HepG2 (cell line): ENCODE data around the gene RASD1. TPM values are rescaled to one million over a fixed set of nuclear protein-coding genes. Genes with fewer than 3 reads are reported as not detected.

ENCODE experiments used
- ATAC-seq: fragments of 200-7000 bp; cut with Tn5 transposase; 3 replicates; pipeline ENCODE4 v1.9.1; 2020; ENCODE audit warnings: mild to moderate bottlenecking, moderate library complexity
- BruUV-seq: library from RNA; stranded (reverse); fragments of 400-500 nt; replicated peaks from 2 replicates; lab custom pipeline; 2021; lab: Mats Ljungman, UMichigan
- CTCF ChIA-PET: fragments of 300-600 bp; formaldehyde crosslinking; extraction: SDS; loops from one replicate; lab custom pipeline; 2021; ENCODE audit warnings: low total read pairs, inconsistent platforms, low intra/inter-chr PET ratio; lab: Yijun Ruan, JAX
- POLR2A ChIA-PET: fragments of 350-600 bp; sonication (Branson Sonifier 250); formaldehyde crosslinking; loops from one replicate; lab custom pipeline; 2020; ENCODE audit warnings: antibody characterized with exemption, inconsistent platforms; lab: Yijun Ruan, JAX
- DNase-seq: peaks from one replicate; pipeline ENCODE4 v3.0.0-alpha.2; 2015; ENCODE audit warnings: low spot score
- FAIRE-seq: peaks from 3 replicates; lab custom pipeline; 2011; peaks lifted over from hg19 to GRCh38; lab: Jason Lieb, UNC
- H2AFZ ChIP-seq: one replicate; pipeline ENCODE4 v1.6.1; 2011; ENCODE audit warnings: low read length, inconsistent platforms
- H3K27ac ChIP-seq: fragments of 300-600 bp; 3 replicates; pipeline ENCODE4 v1.8.0; 2011; ENCODE audit warnings: mixed run types, mild to moderate bottlenecking, mixed read lengths, low read length, inconsistent platforms; ENCODE audit not compliant: insufficient read depth; ENCODE audit errors: extremely low read length
- H3K27me3 ChIP-seq, 2 experiments: fragments of 200-600 bp in 1 of 2; 2 replicates in 1 of 2; 3 replicates in 1 of 2; pipeline versions ENCODE4 v1.6.0 to v1.8.0; 2011; ENCODE audit warnings: low read length in 2 of 2, mild to moderate bottlenecking in 2 of 2, moderate library complexity in 2 of 2, inconsistent platforms in 1 of 2; ENCODE audit not compliant: insufficient read depth in 2 of 2, control insufficient read depth in 1 of 2
- H3K36me3 ChIP-seq, 2 experiments: fragments of 200-600 bp in 1 of 2; replicated peaks in 1 of 2; 2 replicates in 1 of 2; 3 replicates in 1 of 2; pipeline versions ENCODE4 v1.5.1 to v1.8.0; 2011; ENCODE audit warnings: low read length in 2 of 2, inconsistent platforms in 1 of 2; ENCODE audit not compliant: insufficient read depth in 2 of 2, control insufficient read depth in 1 of 2
- H3K4me1 ChIP-seq: 2 replicates; pipeline ENCODE4 v1.5.1; 2012; ENCODE audit warnings: low read length, inconsistent platforms; ENCODE audit not compliant: insufficient read depth
- H3K4me2 ChIP-seq: 2 replicates; pipeline ENCODE4 v1.6.0; 2011; ENCODE audit warnings: low read depth, low read length, inconsistent platforms
- H3K4me3 ChIP-seq, 3 experiments: fragments of 200-600 bp in 1 of 3; sonication (generic), shearing (Covaris generic) in 1 of 3; replicated peaks in 1 of 3; 2 replicates each; pipeline ENCODE4 v1.5.1; 2011 to 2016; ENCODE audit warnings: low read length in 3 of 3, inconsistent platforms in 2 of 3, low read depth in 2 of 3, mild to moderate bottlenecking in 2 of 3, control low read depth in 1 of 3, mixed read lengths in 1 of 3; ENCODE audit not compliant: insufficient read depth in 1 of 3
- H3K79me2 ChIP-seq: one replicate; pipeline ENCODE4 v1.6.1; 2011; ENCODE audit warnings: low read length, inconsistent platforms; ENCODE audit not compliant: insufficient read depth
- H3K9ac ChIP-seq: 2 replicates; pipeline ENCODE4 v1.6.0; 2011; ENCODE audit warnings: mild to moderate bottlenecking, low read depth, low read length, inconsistent platforms; ENCODE audit not compliant: insufficient read depth
- H3K9me3 ChIP-seq: 2 replicates; pipeline ENCODE4 v1.5.1; 2012; ENCODE audit warnings: mild to moderate bottlenecking, low read length
- H4K20me1 ChIP-seq: 2 replicates; pipeline ENCODE4 v1.6.0; 2011; ENCODE audit warnings: inconsistent platforms, mild to moderate bottlenecking, low read length, moderate library complexity; ENCODE audit not compliant: insufficient read depth
- CAMTA2 ChIP-seq: sonication (generic); formaldehyde crosslinking; IDR thresholded peaks from 2 replicates; pipeline ENCODE4 v1.4.0; 2020; ENCODE audit warnings: mild to moderate bottlenecking, missing genetic modification reagents, borderline replicate concordance
- KLF12 ChIP-seq: sonication (generic); formaldehyde crosslinking; IDR thresholded peaks from 2 replicates; pipeline ENCODE4 v1.4.0; 2020; ENCODE audit warnings: missing genetic modification reagents, borderline replicate concordance
- MTA3 ChIP-seq: sonication (generic); formaldehyde crosslinking; IDR thresholded peaks from 2 replicates; pipeline ENCODE4 v1.4.0; 2020; ENCODE audit warnings: missing genetic modification reagents
- PAWR ChIP-seq: sonication (generic); formaldehyde crosslinking; IDR thresholded peaks from 2 replicates; pipeline ENCODE4 v1.4.0; 2020; ENCODE audit warnings: missing genetic modification reagents, mild to moderate bottlenecking, borderline replicate concordance
- PTBP1 ChIP-seq: fragments of 200-400 bp; formaldehyde crosslinking; IDR thresholded peaks from 2 replicates; pipeline ENCODE4 v1.6.1; 2018; ENCODE audit warnings: low read length, low read depth; ENCODE audit not compliant: poor library complexity, severe bottlenecking
- SCMH1 ChIP-seq: sonication (generic); formaldehyde crosslinking; IDR thresholded peaks from 2 replicates; pipeline ENCODE4 v1.9.0; 2021; ENCODE audit warnings: missing genetic modification reagents, mild to moderate bottlenecking, borderline replicate concordance
- TARDBP ChIP-seq: sonication (generic); formaldehyde crosslinking; IDR thresholded peaks from 2 replicates; pipeline ENCODE4 v1.8.0; 2022; ENCODE audit warnings: mild to moderate bottlenecking, missing genetic modification reagents
- ZEB1 ChIP-seq: IDR thresholded peaks from 2 replicates; pipeline ENCODE4 v1.6.1; 2012; ENCODE audit warnings: mild to moderate bottlenecking, low read depth, inconsistent platforms; ENCODE audit not compliant: insufficient replicate concordance
- ZNF232 ChIP-seq: sonication (generic); formaldehyde crosslinking; IDR thresholded peaks from 2 replicates; pipeline ENCODE4 v1.4.0; 2020; ENCODE audit warnings: missing genetic modification reagents, borderline replicate concordance
- ZNF44 ChIP-seq: sonication (generic); formaldehyde crosslinking; IDR thresholded peaks from 2 replicates; pipeline ENCODE4 v1.5.1; 2020; ENCODE audit warnings: mild to moderate bottlenecking, missing genetic modification reagents
- ZNF546 ChIP-seq: sonication (generic); formaldehyde crosslinking; conservative IDR thresholded peaks from 2 replicates; pipeline ENCODE4 v1.8.1; 2023; ENCODE audit warnings: mild to moderate bottlenecking, missing genetic modification reagents
- ZNF562 ChIP-seq: sonication (generic); formaldehyde crosslinking; IDR thresholded peaks from 2 replicates; pipeline ENCODE4 v1.8.0; 2022; ENCODE audit warnings: missing genetic modification reagents, borderline replicate concordance
- WGBS: methylation state at CpG from one replicate; pipeline ENCODE4 v1.1.6; 2017; ENCODE audit warnings: low lambda C conversion rate; 5-methylcytosine and 5-hydroxymethylcytosine counted together
- in situ Hi-C: cut with HindIII; loops from 2 replicates; pipeline ENCODE4 v1.10.0; 2017; ENCODE audit warnings: low pct_unique_long_range_greater_than_20kb; ENCODE audit not compliant: extremely low pct_ligation_motif_present
- intact Hi-C: fragments of 100-400 bp; cut with micrococcal nuclease; formaldehyde crosslinking; loops from one replicate; pipeline ENCODE4 v1.10.0; 2022; ENCODE audit not compliant: unreplicated experiment
- polyA plus RNA-seq, 8 experiments: library from polyadenylated mRNA; depleted of rRNA in 3 of 8; stranded (reverse) in 7 of 8; unstranded in 1 of 8; fragments of >200 nt; fragmentation: Illumina TruSeq in 4 of 8; extraction: Trizol in 4 of 8; gene quantifications; 2 replicates each; pipeline versions ENCODE4 v1.2.1 to v1.2.3, GENCODE V29; 2011 to 2016; ENCODE audit warnings: low read depth in 4 of 8, missing spikeins in 1 of 8, mixed read lengths in 1 of 8; ENCODE audit not compliant: insufficient read depth in 1 of 8
- total RNA-seq, 5 experiments: library from RNA; depleted of rRNA; stranded (reverse); fragments of >200 nt; fragmentation: Illumina TruSeq; extraction: Trizol; gene quantifications; 2 replicates each; pipeline ENCODE4 v1.2.3, GENCODE V29; 2016; ENCODE audit warnings: low read depth in 1 of 5
- TF ChIP-seq, protein P1 (sequence below): sonication (generic); formaldehyde crosslinking; IDR thresholded peaks from 2 replicates; pipeline ENCODE4 v1.9.0; 2021; ENCODE audit warnings: missing genetic modification reagents, borderline replicate concordance
- TF ChIP-seq, protein P2 (sequence below): sonication (generic); formaldehyde crosslinking; IDR thresholded peaks from 2 replicates; pipeline ENCODE4 v1.4.0; 2020; ENCODE audit warnings: missing genetic modification reagents, mild to moderate bottlenecking, borderline replicate concordance

Gene RASD1
- total and polyA plus RNA-seq, 2 of the 13 experiments (the other 11 are each of a cell fraction or from before 2014, with no cell fraction given): 1.6 to 4.2 TPM

DNA sequence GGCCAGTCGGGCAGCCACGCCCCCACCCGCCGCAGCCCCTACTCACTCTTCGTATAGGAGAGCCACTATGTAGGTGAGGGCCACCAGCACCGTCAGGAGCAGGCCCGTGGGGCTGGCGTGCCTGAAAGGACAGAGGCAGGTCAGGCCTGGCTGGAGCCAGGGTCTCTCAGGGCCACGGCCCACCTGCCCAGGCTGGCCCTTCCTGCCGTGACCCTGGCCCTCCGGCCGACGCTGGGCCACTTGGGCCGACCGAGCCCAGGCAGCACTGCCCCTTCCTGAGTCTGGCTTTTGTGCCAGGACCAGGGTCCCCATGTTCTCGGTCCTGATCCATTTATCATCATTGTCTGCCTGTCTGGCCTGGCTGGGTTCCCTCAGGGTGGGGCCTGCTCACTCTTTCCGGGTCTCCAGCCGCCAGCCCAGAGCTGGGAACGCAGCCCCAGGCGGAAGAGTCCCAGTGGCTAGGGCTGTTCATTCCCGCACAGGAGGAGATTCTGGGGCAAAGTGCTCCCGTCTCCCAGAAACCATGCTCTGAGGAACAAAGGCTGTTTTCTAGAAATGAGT, 10.1 kb upstream of the RASD1 start:
- Histone ChIP-seq H2AFZ (no peak overlapping the region), H3K27ac (no peak overlapping the region), H3K9ac (no peak overlapping the region), H3K4me2 (no peak overlapping the region), H3K4me1 (no peaks in the 10 kb centered on the region), H3K36me3 (no peaks in the 10 kb centered on the region), H3K4me3 (no peak overlapping the region), H3K79me2 (no peaks in the 10 kb centered on the region), H3K27me3 (peaks cover 0 to 14% of the 10 kb centered on the region in 2 experiments; a peak in 2 of 5 replicates), H3K9me3 (no peaks in the 10 kb centered on the region), H4K20me1 (no peaks in the 10 kb centered on the region)
- in situ Hi-C loops: loop anchor here (5.0 to 10.0 kb wide), 2 partner anchors 61 to 139 kb away; no protein-coding TSS in a partner anchor
- POLR2A ChIA-PET: interaction anchor here (1.0 kb wide), 1 partner anchor 32 kb away, joined by 3 read pairs; no protein-coding TSS in a partner anchor
- ATAC-seq: no peak
- BruUV-seq: no TSS peak
- CTCF ChIA-PET: no interaction called here
- no peak for DNase-seq
- WGBS: 83% methylated on average over 9 of the region's 22 CpGs
- no peak for TF ChIP-seq ZNF44 (CRISPR knock-in tag)
- TF ChIP-seq PTBP1: no peak
- no peak for TF ChIP-seq CAMTA2 (CRISPR knock-in tag)
- no peak for TF ChIP-seq MTA3 (CRISPR knock-in tag)
- TF ChIP-seq KLF12 (CRISPR knock-in tag): no peak
- TF ChIP-seq, protein P1, sequence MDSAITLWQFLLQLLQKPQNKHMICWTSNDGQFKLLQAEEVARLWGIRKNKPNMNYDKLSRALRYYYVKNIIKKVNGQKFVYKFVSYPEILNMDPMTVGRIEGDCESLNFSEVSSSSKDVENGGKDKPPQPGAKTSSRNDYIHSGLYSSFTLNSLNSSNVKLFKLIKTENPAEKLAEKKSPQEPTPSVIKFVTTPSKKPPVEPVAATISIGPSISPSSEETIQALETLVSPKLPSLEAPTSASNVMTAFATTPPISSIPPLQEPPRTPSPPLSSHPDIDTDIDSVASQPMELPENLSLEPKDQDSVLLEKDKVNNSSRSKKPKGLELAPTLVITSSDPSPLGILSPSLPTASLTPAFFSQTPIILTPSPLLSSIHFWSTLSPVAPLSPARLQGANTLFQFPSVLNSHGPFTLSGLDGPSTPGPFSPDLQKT (CRISPR knock-in tag): no peak
- TF ChIP-seq, protein P2, sequence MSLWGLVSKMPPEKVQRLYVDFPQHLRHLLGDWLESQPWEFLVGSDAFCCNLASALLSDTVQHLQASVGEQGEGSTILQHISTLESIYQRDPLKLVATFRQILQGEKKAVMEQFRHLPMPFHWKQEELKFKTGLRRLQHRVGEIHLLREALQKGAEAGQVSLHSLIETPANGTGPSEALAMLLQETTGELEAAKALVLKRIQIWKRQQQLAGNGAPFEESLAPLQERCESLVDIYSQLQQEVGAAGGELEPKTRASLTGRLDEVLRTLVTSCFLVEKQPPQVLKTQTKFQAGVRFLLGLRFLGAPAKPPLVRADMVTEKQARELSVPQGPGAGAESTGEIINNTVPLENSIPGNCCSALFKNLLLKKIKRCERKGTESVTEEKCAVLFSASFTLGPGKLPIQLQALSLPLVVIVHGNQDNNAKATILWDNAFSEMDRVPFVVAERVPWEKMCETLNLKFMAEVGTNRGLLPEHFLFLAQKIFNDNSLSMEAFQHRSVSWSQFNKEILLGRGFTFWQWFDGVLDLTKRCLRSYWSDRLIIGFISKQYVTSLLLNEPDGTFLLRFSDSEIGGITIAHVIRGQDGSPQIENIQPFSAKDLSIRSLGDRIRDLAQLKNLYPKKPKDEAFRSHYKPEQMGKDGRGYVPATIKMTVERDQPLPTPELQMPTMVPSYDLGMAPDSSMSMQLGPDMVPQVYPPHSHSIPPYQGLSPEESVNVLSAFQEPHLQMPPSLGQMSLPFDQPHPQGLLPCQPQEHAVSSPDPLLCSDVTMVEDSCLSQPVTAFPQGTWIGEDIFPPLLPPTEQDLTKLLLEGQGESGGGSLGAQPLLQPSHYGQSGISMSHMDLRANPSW (CRISPR knock-in tag): no peak
- no peak for TF ChIP-seq ZEB1
- no peak for TF ChIP-seq TARDBP (CRISPR knock-in tag)
- TF ChIP-seq ZNF232 (CRISPR knock-in tag): no peak
- TF ChIP-seq SCMH1 (CRISPR knock-in tag): no peak
- TF ChIP-seq ZNF546 (CRISPR knock-in tag): no peak
- TF ChIP-seq PAWR (CRISPR knock-in tag): no peak
- TF ChIP-seq ZNF562 (CRISPR knock-in tag): no peak
- intact Hi-C loops: no loop called here
- no peak for FAIRE-seq
